Vagina (tissue), 2 donors: ENCODE measurements around the gene ARL3. TPM values are rescaled to one million over a fixed set of nuclear protein-coding genes. Genes with fewer than 3 reads are reported as not detected.

Source experiments
- DNase-seq, 2 donors: peaks; one replicate each; pipeline ENCODE4 v3.0.0-alpha.2; 2017; ENCODE audit errors: extremely low spot score in 2 of 2
- H3K27ac ChIP-seq: fragments of 200-600 bp; sonication (generic); one replicate; pipeline ENCODE4 v1.5.1; 2019
- H3K27me3 ChIP-seq: fragments of 200-600 bp; sonication (generic); one replicate; pipeline ENCODE4 v1.5.1; 2019
- H3K36me3 ChIP-seq, 2 donors: fragments of 200-600 bp; sonication (generic); one replicate each; pipeline ENCODE4 v1.5.1; 2017 to 2019
- H3K4me1 ChIP-seq: fragments of 200-600 bp; sonication (generic); one replicate; pipeline ENCODE4 v1.5.1; 2019
- H3K4me3 ChIP-seq, 2 donors: fragments of 200-600 bp; sonication (generic); 1 replicate in 1 of 2; 2 replicates in 1 of 2; pipeline ENCODE4 v1.5.1; 2016 to 2019
- H3K9me3 ChIP-seq: fragments of 200-600 bp; sonication (generic); one replicate; pipeline ENCODE4 v1.5.1; 2019
- POLR2A ChIP-seq, 2 donors: fragments of 450-650 bp; IDR thresholded peaks; one replicate each; pipeline ENCODE4 v1.6.1; 2017; ENCODE audit warnings: antibody characterized with exemption in 2 of 2, mild to moderate bottlenecking in 2 of 2, moderate library complexity in 2 of 2
- POLR2AphosphoS5 ChIP-seq, 2 donors: sonication (generic); formaldehyde crosslinking; IDR thresholded peaks; one replicate each; pipeline ENCODE4 v1.9.0; 2017; ENCODE audit warnings: antibody characterized with exemption in 2 of 2, mild to moderate bottlenecking in 2 of 2, low read depth in 1 of 2; ENCODE audit not compliant: insufficient read depth in 1 of 2
- intact Hi-C: fragments of 100-400 bp; cut with DNase I; formaldehyde crosslinking; loops from one replicate; pipeline ENCODE4 v1.15.1; 2023
- total RNA-seq: library from RNA; depleted of rRNA; stranded (reverse); fragments of >200 nt; gene quantifications from one replicate; pipeline ENCODE4 v1.2.3, GENCODE V29; 2016
- TF ChIP-seq, protein P1 (sequence below), 3 experiments: fragments of 450-650 bp in 2 of 3; fragments of 200-600 bp in 1 of 3; sonication (generic) in 1 of 3; IDR thresholded peaks; one replicate each; pipeline ENCODE4 v1.5.1; 2017 to 2019; ENCODE audit warnings: antibody characterized with exemption in 3 of 3, mild to moderate bottlenecking in 2 of 3, moderate library complexity in 2 of 3

Gene ARL3
- total RNA-seq, 1 donor from 2014 or later = 7.4 TPM

DNA sequence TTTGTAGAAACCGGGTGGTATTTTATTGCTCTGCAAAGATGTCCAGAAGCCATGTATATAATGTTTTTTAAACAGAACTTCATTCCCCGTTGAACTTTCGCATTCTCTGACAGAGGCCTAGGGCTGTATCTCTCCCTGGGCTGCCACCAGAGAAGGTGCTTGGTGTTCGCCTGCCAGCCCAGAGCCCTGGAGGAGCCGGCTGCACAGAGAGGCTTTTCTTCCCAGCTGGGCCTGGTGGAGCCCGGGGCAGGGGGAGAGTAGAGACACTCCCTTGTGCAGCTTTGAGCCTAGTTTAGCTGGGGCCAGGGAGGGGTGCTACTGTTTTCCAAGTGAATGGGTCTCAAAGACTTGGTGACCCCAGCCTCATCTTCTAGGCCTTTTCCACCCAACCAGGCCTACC lies 83.5 kb downstream of the ARL3 start:
- Histone ChIP-seq H3K27ac (no peak overlapping the region), H3K4me1 (peaks cover 80% of the 10 kb centered on the region), H3K4me3 (no peak overlapping the region), H3K9me3 (no peaks in the 10 kb centered on the region), H3K36me3 (peaks cover 0 to 16% of the 10 kb centered on the region in 2 donors), H3K27me3 (no peaks in the 10 kb centered on the region)
- TF ChIP-seq POLR2A (IDR thresholded peaks at IDR 0.05) (no peak), POLR2AphosphoS5 (IDR thresholded peaks at IDR 0.05; ENCODE audit: insufficient read depth in 1 of 2, low read depth in 1 of 2) (no peak)
- TF ChIP-seq, protein P1, sequence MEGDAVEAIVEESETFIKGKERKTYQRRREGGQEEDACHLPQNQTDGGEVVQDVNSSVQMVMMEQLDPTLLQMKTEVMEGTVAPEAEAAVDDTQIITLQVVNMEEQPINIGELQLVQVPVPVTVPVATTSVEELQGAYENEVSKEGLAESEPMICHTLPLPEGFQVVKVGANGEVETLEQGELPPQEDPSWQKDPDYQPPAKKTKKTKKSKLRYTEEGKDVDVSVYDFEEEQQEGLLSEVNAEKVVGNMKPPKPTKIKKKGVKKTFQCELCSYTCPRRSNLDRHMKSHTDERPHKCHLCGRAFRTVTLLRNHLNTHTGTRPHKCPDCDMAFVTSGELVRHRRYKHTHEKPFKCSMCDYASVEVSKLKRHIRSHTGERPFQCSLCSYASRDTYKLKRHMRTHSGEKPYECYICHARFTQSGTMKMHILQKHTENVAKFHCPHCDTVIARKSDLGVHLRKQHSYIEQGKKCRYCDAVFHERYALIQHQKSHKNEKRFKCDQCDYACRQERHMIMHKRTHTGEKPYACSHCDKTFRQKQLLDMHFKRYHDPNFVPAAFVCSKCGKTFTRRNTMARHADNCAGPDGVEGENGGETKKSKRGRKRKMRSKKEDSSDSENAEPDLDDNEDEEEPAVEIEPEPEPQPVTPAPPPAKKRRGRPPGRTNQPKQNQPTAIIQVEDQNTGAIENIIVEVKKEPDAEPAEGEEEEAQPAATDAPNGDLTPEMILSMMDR (IDR thresholded peaks at IDR 0.05) = no peak
- DNase-seq = no peak
- intact Hi-C loops = no loop called here

DNA sequence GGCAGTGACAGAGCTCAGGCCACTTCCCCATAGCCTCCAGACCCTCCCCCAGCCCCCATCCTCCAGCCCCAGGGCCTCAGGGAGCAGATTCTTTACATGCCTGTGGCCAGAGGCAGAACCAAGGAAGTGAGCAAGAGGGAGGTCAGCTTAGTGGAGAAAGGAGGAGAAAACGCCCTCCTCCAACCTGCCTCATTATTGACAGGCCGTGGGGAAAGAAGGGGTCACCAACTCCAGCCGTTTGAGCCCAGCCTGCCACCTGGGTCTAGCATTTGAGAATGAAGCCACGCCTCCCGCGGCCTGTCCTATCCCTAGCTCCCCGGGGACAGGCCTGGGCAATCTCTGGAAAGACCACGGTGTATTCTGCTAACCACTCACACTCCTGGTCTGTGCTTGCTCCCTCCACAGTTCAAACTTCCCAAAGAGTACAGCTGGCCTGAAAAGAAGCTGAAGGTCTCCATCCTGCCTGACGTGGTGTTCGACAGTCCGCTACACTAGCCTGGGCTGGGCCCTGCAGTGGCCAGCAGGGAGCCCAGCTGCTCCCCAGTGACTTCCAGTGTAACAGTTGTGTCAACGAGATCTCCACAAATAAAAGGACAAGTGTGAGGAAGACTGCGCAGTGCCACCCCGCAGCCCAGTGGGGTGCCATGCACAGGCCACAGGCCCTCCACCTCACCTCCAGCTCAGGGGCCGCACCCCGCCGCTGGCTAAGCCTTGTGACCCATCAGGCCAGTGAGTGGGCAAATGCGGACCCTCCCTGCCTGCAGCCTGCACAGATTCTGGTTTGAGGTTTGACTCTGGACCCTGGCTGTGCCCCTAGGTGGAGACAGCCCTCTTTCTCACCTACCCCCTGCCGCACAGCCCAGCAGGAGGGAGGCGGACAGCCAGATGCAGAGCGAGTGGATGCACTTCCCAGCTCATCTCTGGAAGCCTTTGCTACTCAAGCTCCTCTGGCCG lies 84.3 kb downstream of the ARL3 start:
- no peaks in the 10 kb centered on the region for H3K27me3 ChIP-seq
- peak overlapping the region; percentile 24 for H3K27ac ChIP-seq
- peaks cover 0 to 16% of the 10 kb centered on the region in 2 donors for H3K36me3 ChIP-seq
- H3K4me1 ChIP-seq = peaks cover 76% of the 10 kb centered on the region
- H3K4me3 ChIP-seq = no peak overlapping the region
- no peaks in the 10 kb centered on the region for H3K9me3 ChIP-seq
- intact Hi-C loops = no loop called here
- TF ChIP-seq POLR2AphosphoS5 (IDR thresholded peaks at IDR 0.05; ENCODE audit: insufficient read depth in 1 of 2, low read depth in 1 of 2) (no peak), POLR2A (IDR thresholded peaks at IDR 0.05) (no peak)
- TF ChIP-seq, protein P1 (IDR thresholded peaks at IDR 0.05) = no peak
- no peak for DNase-seq

DNA sequence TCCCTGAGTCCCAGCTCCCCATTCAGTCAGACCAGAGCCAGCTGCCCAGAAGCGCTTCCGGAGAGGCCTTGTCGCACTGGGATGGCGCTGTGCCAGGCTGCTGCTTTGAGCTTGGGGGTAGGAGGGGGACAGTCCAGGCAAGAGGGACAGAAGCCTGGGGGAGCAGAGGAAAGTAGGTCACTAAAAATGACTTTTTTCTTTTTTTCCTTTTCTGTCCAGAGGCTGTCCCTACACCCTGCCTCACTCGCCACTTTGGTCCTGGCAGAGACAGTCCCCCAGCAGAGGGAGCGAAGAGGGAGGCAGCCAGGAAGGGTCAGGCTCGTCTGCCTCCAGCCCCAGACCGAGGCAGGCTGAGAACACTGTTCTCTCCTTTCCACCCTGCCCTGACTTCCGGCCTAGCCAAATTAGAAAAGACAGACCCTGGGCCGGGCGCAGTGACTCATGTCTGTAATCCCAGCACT lies 85.7 kb downstream of the ARL3 start:
- Histone ChIP-seq H3K36me3 (peaks cover 0 to 16% of the 10 kb centered on the region in 2 donors), H3K27me3 (no peaks in the 10 kb centered on the region), H3K27ac (peak overlapping the region; percentile 77), H3K4me3 (no peak overlapping the region), H3K9me3 (no peaks in the 10 kb centered on the region), H3K4me1 (peaks cover 61% of the 10 kb centered on the region)
- DNase-seq = no peak
- TF ChIP-seq, protein P1 (IDR thresholded peaks at IDR 0.05) = no peak
- TF ChIP-seq POLR2A (IDR thresholded peaks at IDR 0.05) (no peak), POLR2AphosphoS5 (IDR thresholded peaks at IDR 0.05; ENCODE audit: insufficient read depth in 1 of 2, low read depth in 1 of 2) (no peak)
- intact Hi-C loops = no loop called here

DNA sequence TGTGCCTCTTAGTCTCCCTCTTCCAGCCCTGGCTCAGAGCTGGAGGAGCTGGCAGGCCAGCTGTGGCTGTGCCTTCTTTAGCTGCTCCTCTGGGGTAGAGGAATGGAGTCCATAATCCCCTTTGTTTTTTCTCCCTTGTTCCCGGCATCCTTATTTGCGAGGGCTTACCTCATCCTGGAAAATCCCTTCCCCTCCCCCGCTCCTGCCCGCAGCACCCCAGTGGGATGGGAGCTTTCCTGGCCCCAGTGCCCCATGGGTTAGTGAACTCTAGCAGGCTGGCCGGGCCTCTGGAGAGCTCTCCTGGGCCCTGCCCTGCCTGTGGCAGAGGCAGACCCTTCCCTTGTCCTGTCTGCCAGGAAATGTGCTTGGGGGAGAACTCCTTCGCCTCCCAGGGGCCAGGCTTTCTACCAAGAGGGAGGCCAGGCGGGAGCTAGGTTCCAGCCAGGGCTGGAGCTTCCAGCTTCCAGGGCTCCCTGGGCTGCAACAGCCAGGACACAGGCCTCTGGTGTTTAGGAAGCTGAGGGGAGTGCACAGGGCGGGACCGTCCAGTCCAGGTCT lies 86.4 kb downstream of the ARL3 start:
- intact Hi-C loops = no loop called here
- H3K36me3 ChIP-seq = peaks cover 0 to 16% of the 10 kb centered on the region in 2 donors
- H3K27me3 ChIP-seq = no peaks in the 10 kb centered on the region
- H3K4me3 ChIP-seq = no peak overlapping the region
- peaks cover 54% of the 10 kb centered on the region for H3K4me1 ChIP-seq
- no peak for DNase-seq
- H3K9me3 ChIP-seq = no peaks in the 10 kb centered on the region
- H3K27ac ChIP-seq = peak overlapping the region; percentile 77
- TF ChIP-seq POLR2A (IDR thresholded peaks at IDR 0.05) = no peak
- TF ChIP-seq POLR2AphosphoS5 (IDR thresholded peaks at IDR 0.05; ENCODE audit: insufficient read depth in 1 of 2, low read depth in 1 of 2) = peak in 1 of 2 donors; percentile 62
- TF ChIP-seq, protein P1 (IDR thresholded peaks at IDR 0.05) = no peak
